Measurements from ENCODE around the gene LAYN. TPM values are rescaled to one million over a fixed set of nuclear protein-coding genes. Genes with fewer than 3 reads are reported as not detected.
A peak's percentile ranks its signal among the peaks of the same experiment; 100 is the strongest.

LAYN gene
- total RNA-seq, 1 donor from 2014 or later, result 5.3 TPM

GRCh38 chr11:111598148-111598547, 57.6 kb downstream of the LAYN start:
- DNase-seq (ENCODE audit: low read depth) (no peak), FAIRE-seq (no peak)
- Histone ChIP-seq H3K36me3 (ENCODE audit: control insufficient read depth, insufficient read depth, low read length) (no peaks in the 10 kb centered on the region), H3K27me3 (ENCODE audit: control insufficient read depth, insufficient read depth, low read length) (no peaks in the 10 kb centered on the region), H3K4me3 (ENCODE audit: low read depth, low read length) (no peak overlapping the region)
- no peak for TF ChIP-seq CTCF (IDR thresholded peaks at IDR 0.05; ENCODE audit: insufficient read depth, low read length, severe bottlenecking)

GRCh38 chr11:111598559-111598958, 58.0 kb downstream of the LAYN start:
- no peak for TF ChIP-seq CTCF (IDR thresholded peaks at IDR 0.05; ENCODE audit: insufficient read depth, low read length, severe bottlenecking)
- FAIRE-seq (no peak), DNase-seq (ENCODE audit: low read depth) (peak; percentile 7)
- H3K27me3 ChIP-seq (ENCODE audit: control insufficient read depth, insufficient read depth, low read length), result no peaks in the 10 kb centered on the region
- H3K4me3 ChIP-seq (ENCODE audit: low read depth, low read length), result no peak overlapping the region
- H3K36me3 ChIP-seq (ENCODE audit: control insufficient read depth, insufficient read depth, low read length), result no peaks in the 10 kb centered on the region

- DNase-seq (ENCODE audit: low read depth) (no peak), FAIRE-seq (no peak)
- no peaks in the 10 kb centered on the region for H3K27me3 ChIP-seq (ENCODE audit: control insufficient read depth, insufficient read depth, low read length)
- no peak for TF ChIP-seq CTCF (IDR thresholded peaks at IDR 0.05; ENCODE audit: insufficient read depth, low read length, severe bottlenecking)
- no peaks in the 10 kb centered on the region for H3K36me3 ChIP-seq (ENCODE audit: control insufficient read depth, insufficient read depth, low read length)
- H3K4me3 ChIP-seq (ENCODE audit: low read depth, low read length), result peak overlapping the region; percentile 75
Measured at GRCh38 chr11:111601636-111601978, 61.1 kb downstream of the LAYN start.

- peak; percentile 78 for DNase-seq (ENCODE audit: low read depth)
- TF ChIP-seq CTCF (IDR thresholded peaks at IDR 0.05; ENCODE audit: insufficient read depth, low read length, severe bottlenecking), result peak; percentile 98
- H3K36me3 ChIP-seq (ENCODE audit: control insufficient read depth, insufficient read depth, low read length), result no peaks in the 10 kb centered on the region
- H3K27me3 ChIP-seq (ENCODE audit: control insufficient read depth, insufficient read depth, low read length), result no peaks in the 10 kb centered on the region
- H3K4me3 ChIP-seq (ENCODE audit: low read depth, low read length), result peak within 1 kb of the TSS; percentile 75
- no peak for FAIRE-seq
Measured at GRCh38 chr11:111601979-111602864, 61.7 kb downstream of the LAYN start, which contains the start of gene SIK2. SIK2 (plus strand) TSS chr11:111602449; CDS start chr11:111602564, 115 bp downstream.

- FAIRE-seq (no peak), DNase-seq (ENCODE audit: low read depth) (peak; percentile 43)
- Histone ChIP-seq H3K4me3 (ENCODE audit: low read depth, low read length) (peak overlapping the region; percentile 75), H3K27me3 (ENCODE audit: control insufficient read depth, insufficient read depth, low read length) (no peaks in the 10 kb centered on the region), H3K36me3 (ENCODE audit: control insufficient read depth, insufficient read depth, low read length) (no peaks in the 10 kb centered on the region)
- TF ChIP-seq CTCF (IDR thresholded peaks at IDR 0.05; ENCODE audit: insufficient read depth, low read length, severe bottlenecking), result no peak
Measured at GRCh38 chr11:111602865-111603610, 62.5 kb downstream of the LAYN start.

Measured in bronchial epithelial cell (primary cell).